HepG2 (cell line): ENCODE measurements around the gene PCAT7. TPM values are rescaled to one million over a fixed set of nuclear protein-coding genes. Genes with fewer than 3 reads are reported as not detected.

Experiments used
- ATAC-seq: fragments of 200-7000 bp; cut with Tn5 transposase; 3 replicates; pipeline ENCODE4 v1.9.1; 2020; ENCODE audit warnings: mild to moderate bottlenecking, moderate library complexity
- BruUV-seq: library from RNA; stranded (reverse); fragments of 400-500 nt; replicated peaks from 2 replicates; lab custom pipeline; 2021; lab: Mats Ljungman, UMichigan
- CTCF ChIA-PET: fragments of 300-600 bp; formaldehyde crosslinking; extraction: SDS; loops from one replicate; lab custom pipeline; 2021; ENCODE audit warnings: low total read pairs, inconsistent platforms, low intra/inter-chr PET ratio; lab: Yijun Ruan, JAX
- POLR2A ChIA-PET: fragments of 350-600 bp; sonication (Branson Sonifier 250); formaldehyde crosslinking; loops from one replicate; lab custom pipeline; 2020; ENCODE audit warnings: antibody characterized with exemption, inconsistent platforms; lab: Yijun Ruan, JAX
- DNase-seq: peaks from one replicate; pipeline ENCODE4 v3.0.0-alpha.2; 2015; ENCODE audit warnings: low spot score
- FAIRE-seq: peaks from 3 replicates; lab custom pipeline; 2011; peaks lifted over from hg19 to GRCh38; lab: Jason Lieb, UNC
- H2AFZ ChIP-seq: one replicate; pipeline ENCODE4 v1.6.1; 2011; ENCODE audit warnings: low read length, inconsistent platforms
- H3K27ac ChIP-seq: fragments of 300-600 bp; 3 replicates; pipeline ENCODE4 v1.8.0; 2011; ENCODE audit warnings: mixed run types, mild to moderate bottlenecking, mixed read lengths, low read length, inconsistent platforms; ENCODE audit not compliant: insufficient read depth; ENCODE audit errors: extremely low read length
- H3K27me3 ChIP-seq, 2 experiments: fragments of 200-600 bp in 1 of 2; 2 replicates in 1 of 2; 3 replicates in 1 of 2; pipeline versions ENCODE4 v1.6.0 to v1.8.0; 2011; ENCODE audit warnings: low read length in 2 of 2, mild to moderate bottlenecking in 2 of 2, moderate library complexity in 2 of 2, inconsistent platforms in 1 of 2; ENCODE audit not compliant: insufficient read depth in 2 of 2, control insufficient read depth in 1 of 2
- H3K36me3 ChIP-seq, 2 experiments: fragments of 200-600 bp in 1 of 2; replicated peaks in 1 of 2; 2 replicates in 1 of 2; 3 replicates in 1 of 2; pipeline versions ENCODE4 v1.5.1 to v1.8.0; 2011; ENCODE audit warnings: low read length in 2 of 2, inconsistent platforms in 1 of 2; ENCODE audit not compliant: insufficient read depth in 2 of 2, control insufficient read depth in 1 of 2
- H3K4me1 ChIP-seq: 2 replicates; pipeline ENCODE4 v1.5.1; 2012; ENCODE audit warnings: low read length, inconsistent platforms; ENCODE audit not compliant: insufficient read depth
- H3K4me2 ChIP-seq: 2 replicates; pipeline ENCODE4 v1.6.0; 2011; ENCODE audit warnings: low read depth, low read length, inconsistent platforms
- H3K4me3 ChIP-seq, 3 experiments: fragments of 200-600 bp in 1 of 3; sonication (generic), shearing (Covaris generic) in 1 of 3; replicated peaks in 1 of 3; 2 replicates each; pipeline ENCODE4 v1.5.1; 2011 to 2016; ENCODE audit warnings: low read length in 3 of 3, inconsistent platforms in 2 of 3, low read depth in 2 of 3, mild to moderate bottlenecking in 2 of 3, control low read depth in 1 of 3, mixed read lengths in 1 of 3; ENCODE audit not compliant: insufficient read depth in 1 of 3
- H3K79me2 ChIP-seq: one replicate; pipeline ENCODE4 v1.6.1; 2011; ENCODE audit warnings: low read length, inconsistent platforms; ENCODE audit not compliant: insufficient read depth
- H3K9ac ChIP-seq: 2 replicates; pipeline ENCODE4 v1.6.0; 2011; ENCODE audit warnings: mild to moderate bottlenecking, low read depth, low read length, inconsistent platforms; ENCODE audit not compliant: insufficient read depth
- H3K9me3 ChIP-seq: 2 replicates; pipeline ENCODE4 v1.5.1; 2012; ENCODE audit warnings: mild to moderate bottlenecking, low read length
- H4K20me1 ChIP-seq: 2 replicates; pipeline ENCODE4 v1.6.0; 2011; ENCODE audit warnings: inconsistent platforms, mild to moderate bottlenecking, low read length, moderate library complexity; ENCODE audit not compliant: insufficient read depth
- ERF ChIP-seq: IDR thresholded peaks from 2 replicates; pipeline ENCODE4 v1.6.1; 2018; ENCODE audit warnings: missing biosample characterization, missing genetic modification reagents
- FOXO1 ChIP-seq: sonication (generic); formaldehyde crosslinking; IDR thresholded peaks from 2 replicates; pipeline ENCODE4 v1.4.0; 2020; ENCODE audit warnings: missing genetic modification reagents
- GPN1 ChIP-seq: sonication (generic); formaldehyde crosslinking; IDR thresholded peaks from 2 replicates; pipeline ENCODE4 v1.5.1; 2020; ENCODE audit warnings: missing genetic modification reagents, borderline replicate concordance
- HCFC1 ChIP-seq: fragments of 150-350 bp; IDR thresholded peaks from 2 replicates; pipeline ENCODE4 v1.6.1; 2014; ENCODE audit warnings: low read depth, low read length
- HNRNPH1 ChIP-seq: fragments of 200-400 bp; formaldehyde crosslinking; optimal IDR thresholded peaks from 2 replicates; pipeline ENCODE3; 2017; ENCODE audit warnings: mild to moderate bottlenecking, low read depth, low read length
- KDM3A ChIP-seq: IDR thresholded peaks from 2 replicates; pipeline ENCODE4 v1.6.1; 2018; ENCODE audit warnings: low read depth, missing compliant biosample characterization
- NFAT5 ChIP-seq: sonication (generic); formaldehyde crosslinking; IDR thresholded peaks from 2 replicates; pipeline ENCODE4 v1.4.0; 2020; ENCODE audit warnings: missing genetic modification reagents
- SRSF4 ChIP-seq: fragments of 200-400 bp; formaldehyde crosslinking; IDR thresholded peaks from one replicate; pipeline ENCODE4 v1.6.1; 2018; ENCODE audit warnings: mild to moderate bottlenecking, low read depth, low read length, moderate library complexity; ENCODE audit not compliant: poor library complexity, severe bottlenecking
- TSC22D2 ChIP-seq: sonication (generic); formaldehyde crosslinking; IDR thresholded peaks from 2 replicates; pipeline ENCODE4 v1.5.1; 2020; ENCODE audit warnings: missing genetic modification reagents, mild to moderate bottlenecking, borderline replicate concordance
- U2AF2 ChIP-seq: fragments of 200-400 bp; formaldehyde crosslinking; IDR thresholded peaks from 2 replicates; pipeline ENCODE4 v1.6.1; 2017; ENCODE audit warnings: low read depth, mild to moderate bottlenecking, low read length
- ZBED4 ChIP-seq: sonication (generic); formaldehyde crosslinking; IDR thresholded peaks from 2 replicates; pipeline ENCODE4 v1.4.0; 2020; ENCODE audit warnings: missing genetic modification reagents, borderline replicate concordance
- ZBTB39 ChIP-seq: sonication (generic); formaldehyde crosslinking; IDR thresholded peaks from 2 replicates; pipeline ENCODE4 v1.5.0; 2020; ENCODE audit warnings: missing genetic modification reagents
- ZNF629 ChIP-seq: sonication (generic); formaldehyde crosslinking; conservative IDR thresholded peaks from 2 replicates; pipeline ENCODE4 v1.5.0; 2020; ENCODE audit warnings: missing genetic modification reagents
- WGBS: methylation state at CpG from one replicate; pipeline ENCODE4 v1.1.6; 2017; ENCODE audit warnings: low lambda C conversion rate; 5-methylcytosine and 5-hydroxymethylcytosine counted together
- in situ Hi-C: cut with HindIII; loops from 2 replicates; pipeline ENCODE4 v1.10.0; 2017; ENCODE audit warnings: low pct_unique_long_range_greater_than_20kb; ENCODE audit not compliant: extremely low pct_ligation_motif_present
- intact Hi-C: fragments of 100-400 bp; cut with micrococcal nuclease; formaldehyde crosslinking; loops from one replicate; pipeline ENCODE4 v1.10.0; 2022; ENCODE audit not compliant: unreplicated experiment
- polyA plus RNA-seq, 8 experiments: library from polyadenylated mRNA; depleted of rRNA in 3 of 8; stranded (reverse) in 7 of 8; unstranded in 1 of 8; fragments of >200 nt; fragmentation: Illumina TruSeq in 4 of 8; extraction: Trizol in 4 of 8; gene quantifications; 2 replicates each; pipeline versions ENCODE4 v1.2.1 to v1.2.3, GENCODE V29; 2011 to 2016; ENCODE audit warnings: low read depth in 4 of 8, missing spikeins in 1 of 8, mixed read lengths in 1 of 8; ENCODE audit not compliant: insufficient read depth in 1 of 8
- total RNA-seq, 5 experiments: library from RNA; depleted of rRNA; stranded (reverse); fragments of >200 nt; fragmentation: Illumina TruSeq; extraction: Trizol; gene quantifications; 2 replicates each; pipeline ENCODE4 v1.2.3, GENCODE V29; 2016; ENCODE audit warnings: low read depth in 1 of 5

Gene PCAT7
- total and polyA plus RNA-seq, 2 of the 13 experiments (the other 11 are each of a cell fraction or from before 2014, with no cell fraction given), result 2.3 to 3.9 TPM

- TF ChIP-seq NFAT5 (CRISPR knock-in tag) (no peak), GPN1 (CRISPR knock-in tag) (no peak), U2AF2 (no peak), HNRNPH1 (no peak), SRSF4 (no peak), KDM3A (CRISPR knock-in tag) (no peak)
Measured at GRCh38 chr9:94586814-94587213, 31.9 kb downstream of the PCAT7 start (continued).

- Histone ChIP-seq H3K27me3 (peaks cover 3 to 21% of the 10 kb centered on the region in 2 experiments; a peak in 3 of 5 replicates), H4K20me1 (no peaks in the 10 kb centered on the region), H2AFZ (no peak overlapping the region), H3K27ac (no peak overlapping the region), H3K4me3 (no peak overlapping the region), H3K9ac (no peak overlapping the region), H3K36me3 (no peaks in the 10 kb centered on the region), H3K79me2 (no peaks in the 10 kb centered on the region), H3K9me3 (no peaks in the 10 kb centered on the region), H3K4me1 (peaks cover 20% of the 10 kb centered on the region), H3K4me2 (no peak overlapping the region)
- in situ Hi-C loops, result no loop called here
- intact Hi-C loops, result no loop called here
- ChIA-PET CTCF (no interaction called here), POLR2A (no interaction called here)
- DNase-seq (no peak), FAIRE-seq (no peak), ATAC-seq (no peak)
- 23% methylated on average over 3 of the region's 9 CpGs for WGBS
- no TSS peak for BruUV-seq
- TF ChIP-seq ZBED4 (CRISPR knock-in tag) (no peak), ERF (CRISPR knock-in tag) (no peak), ZNF629 (CRISPR knock-in tag) (no peak), TSC22D2 (no peak), FOXO1 (CRISPR knock-in tag) (no peak), ZBTB39 (CRISPR knock-in tag) (no peak), HCFC1 (no peak)
Measured at GRCh38 chr9:94588681-94589080, 33.8 kb downstream of the PCAT7 start.
